HG02981 (cell line): ENCODE data around the gene CLCN6.
"Not testable (repeated sequence)": the region's sequence is repeated elsewhere in the genome, so short reads cannot be mapped to it uniquely, and the experiment has no call there.

Source experiments
- ATAC-seq: cut with Tn5 transposase; IDR thresholded peaks from one replicate; pipeline ENCODE4 v1.9.1; 2021; ENCODE audit warnings: mild to moderate bottlenecking, moderate library complexity; ENCODE audit not compliant: unreplicated experiment

Gene CLCN6

DNA sequence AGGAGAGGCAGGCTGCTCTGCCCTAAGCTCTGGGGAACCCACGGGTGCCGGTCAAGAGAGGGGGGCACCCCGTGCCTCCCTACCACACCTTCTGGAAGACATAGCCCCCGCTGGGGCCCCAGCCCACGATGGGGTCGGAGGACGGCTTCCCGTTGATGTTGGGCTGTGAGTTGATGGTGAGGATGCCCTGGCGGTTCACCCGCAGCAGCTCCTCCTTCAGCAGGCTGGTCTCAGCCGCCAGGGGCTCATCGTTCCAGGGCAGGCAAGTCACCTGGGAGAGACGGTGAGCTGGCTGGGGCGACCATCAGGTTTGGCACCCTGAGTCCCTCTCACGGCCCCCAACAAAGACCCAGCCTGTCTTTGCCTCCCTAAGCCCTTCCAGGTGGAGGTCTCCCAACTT lies 12.2 kb upstream of the CLCN6 start:
- no peak for ATAC-seq

DNA sequence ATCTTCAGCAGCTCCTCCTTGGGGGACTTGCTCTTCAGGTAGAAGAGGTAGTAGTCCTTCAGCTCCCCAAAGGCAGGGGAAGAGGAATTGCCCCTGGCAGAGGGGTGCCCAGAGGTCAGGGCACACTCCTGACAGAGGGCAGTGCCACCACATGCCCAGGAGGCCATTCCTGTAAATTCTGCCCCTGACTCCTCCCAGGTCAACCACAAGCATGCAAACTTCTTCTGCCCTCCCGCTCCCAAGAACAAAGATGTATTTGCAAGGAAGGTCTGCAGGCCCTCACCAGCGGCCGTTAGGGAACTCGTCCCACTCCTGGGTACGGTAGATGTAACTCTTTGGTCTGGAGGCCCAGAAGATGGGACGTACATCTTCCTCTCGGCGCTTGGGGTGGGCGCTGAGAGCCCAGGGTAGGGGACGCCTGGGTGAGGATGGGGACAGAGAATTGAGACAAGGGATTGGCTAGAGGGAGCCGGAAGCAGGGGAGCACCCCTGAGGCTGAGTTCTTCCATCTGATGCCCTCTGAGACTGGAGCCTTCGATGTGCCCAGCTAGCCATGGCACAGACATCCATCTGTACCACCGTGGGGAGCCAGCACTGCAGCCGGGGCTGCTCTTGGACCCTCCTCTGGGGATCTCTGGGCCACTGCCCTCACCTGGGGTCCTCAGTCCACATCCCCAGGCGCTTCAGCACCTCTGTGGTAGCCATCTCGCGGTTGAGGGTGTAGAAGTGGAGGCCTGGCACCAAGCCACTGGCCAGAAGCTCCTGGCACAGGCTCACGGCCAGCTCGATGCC lies 11.3 kb upstream of the CLCN6 start:
- no peak for ATAC-seq

DNA sequence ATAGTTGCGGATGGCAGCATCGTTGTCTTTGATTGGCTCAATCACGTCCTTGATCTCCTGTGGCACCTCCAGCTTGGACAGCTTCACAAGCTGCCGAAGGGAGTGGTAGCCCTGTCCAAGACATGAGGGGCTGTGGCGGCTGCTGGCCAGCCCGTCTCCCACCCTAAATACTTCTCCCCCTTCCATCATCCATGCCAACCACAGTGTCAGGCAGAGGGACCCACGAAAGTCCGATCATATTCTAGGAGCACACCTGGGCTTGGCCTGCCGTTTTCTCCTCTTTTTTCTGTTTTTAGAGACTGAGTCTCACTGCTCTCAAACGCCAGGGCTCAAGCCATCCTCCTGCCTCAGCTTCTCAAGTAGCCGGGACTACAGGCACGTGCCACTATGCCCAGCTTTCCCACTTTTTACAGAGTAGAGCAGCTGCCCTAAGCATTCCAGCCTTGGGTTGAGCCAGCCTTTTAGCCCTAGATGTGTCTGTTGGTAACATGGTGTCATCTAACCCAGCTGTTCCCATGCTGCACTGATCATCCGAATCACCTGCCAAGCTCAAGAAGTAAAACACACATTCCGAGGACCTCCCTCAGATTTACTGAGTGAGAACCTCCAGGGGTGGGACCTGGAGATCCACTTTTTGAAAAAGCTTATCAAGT lies 10.6 kb upstream of the CLCN6 start:
- ATAC-seq = no peak

DNA sequence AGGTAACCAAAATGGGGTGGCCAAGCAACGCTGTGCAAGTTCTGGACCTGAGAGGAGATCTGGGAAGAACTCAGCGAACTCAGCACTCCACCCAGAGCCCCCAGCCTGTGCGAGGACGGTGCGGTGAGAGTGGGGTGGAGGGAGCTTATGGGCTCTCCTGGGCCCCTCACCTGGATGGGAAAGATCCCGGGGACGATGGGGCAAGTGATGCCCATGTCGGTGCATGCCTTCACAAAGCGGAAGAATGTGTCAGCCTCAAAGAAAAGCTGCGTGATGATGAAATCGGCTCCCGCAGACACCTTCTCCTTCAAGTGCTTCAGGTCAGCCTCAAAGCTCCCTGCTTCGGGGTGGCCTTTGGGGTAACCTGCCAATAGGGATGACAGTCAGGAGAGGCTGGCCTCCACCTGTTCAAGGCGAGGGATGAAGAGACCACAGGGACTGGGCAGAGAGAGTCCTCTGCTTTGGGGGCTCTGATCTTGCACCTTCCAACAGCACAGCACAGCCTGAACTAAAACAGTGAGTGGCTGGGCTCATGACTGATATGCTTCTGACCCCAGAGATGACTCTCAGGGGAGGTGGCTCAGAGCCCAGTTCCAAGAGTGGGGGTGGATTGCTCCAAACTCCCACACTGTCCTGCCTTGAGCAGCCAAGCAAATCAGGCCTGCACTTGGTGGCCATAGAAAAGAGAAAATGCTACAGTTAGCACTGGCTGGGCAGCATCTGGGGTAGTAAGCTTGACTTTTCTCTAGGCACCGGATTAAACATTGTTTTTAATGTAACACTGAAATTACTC lies 9.8 kb upstream of the CLCN6 start:
- ATAC-seq = no peak

DNA sequence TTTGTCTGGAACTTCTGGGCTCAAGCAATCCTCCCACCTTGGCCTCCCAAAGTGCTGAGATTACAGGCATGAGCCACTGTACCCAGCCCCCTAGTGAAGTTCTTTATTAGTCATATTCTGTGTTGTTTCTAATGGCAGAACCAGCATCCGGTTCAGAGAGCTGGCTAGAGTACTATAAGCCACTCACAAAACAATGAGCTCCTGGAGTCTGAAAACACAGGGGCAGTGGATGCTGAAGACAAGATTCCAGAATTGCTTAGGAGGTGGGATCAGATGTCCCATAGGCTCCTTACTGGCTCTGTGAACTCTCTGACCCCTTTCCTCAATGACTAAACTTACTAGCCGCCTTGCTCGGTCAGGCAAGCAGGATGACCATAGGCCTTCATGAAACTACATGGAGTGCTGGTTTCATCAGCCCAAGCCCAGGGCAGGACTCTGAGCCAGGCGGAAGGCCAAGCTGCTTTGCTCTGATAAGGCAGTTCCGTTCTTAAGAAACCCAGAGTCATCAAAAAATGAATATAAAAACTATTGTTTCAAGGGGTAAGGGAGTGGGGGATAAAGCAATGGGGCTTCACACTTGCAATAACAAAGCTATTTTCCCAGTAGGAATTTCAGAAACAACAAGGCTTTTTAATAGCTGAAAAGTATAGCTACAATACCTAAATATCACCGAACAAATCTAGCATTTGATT lies 8.3 kb upstream of the CLCN6 start:
- ATAC-seq = no peak

- ATAC-seq = no peak
Measured at GRCh38 chr1:11799099-11799498, 6.9 kb upstream of the CLCN6 start.

DNA sequence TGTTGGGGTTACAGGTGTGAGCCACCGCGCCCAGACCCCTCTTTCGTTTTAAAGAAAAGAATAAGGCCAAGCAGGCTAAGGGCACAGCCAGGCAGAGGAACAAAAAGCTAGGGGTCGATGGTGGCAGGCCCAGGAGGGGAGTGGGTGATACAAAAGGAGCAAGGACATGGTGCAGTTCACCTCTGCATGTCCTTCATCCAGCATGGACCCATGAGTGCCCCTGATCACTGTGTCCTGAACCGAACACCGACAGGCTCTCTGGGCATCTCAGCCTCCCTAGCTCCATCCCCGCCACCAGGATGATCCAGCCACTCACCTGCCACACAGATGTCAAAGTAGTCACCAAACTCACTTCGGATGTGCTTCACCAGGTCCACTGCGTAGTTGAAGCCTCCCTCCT lies 6.1 kb upstream of the CLCN6 start:
- ATAC-seq = no peak

DNA sequence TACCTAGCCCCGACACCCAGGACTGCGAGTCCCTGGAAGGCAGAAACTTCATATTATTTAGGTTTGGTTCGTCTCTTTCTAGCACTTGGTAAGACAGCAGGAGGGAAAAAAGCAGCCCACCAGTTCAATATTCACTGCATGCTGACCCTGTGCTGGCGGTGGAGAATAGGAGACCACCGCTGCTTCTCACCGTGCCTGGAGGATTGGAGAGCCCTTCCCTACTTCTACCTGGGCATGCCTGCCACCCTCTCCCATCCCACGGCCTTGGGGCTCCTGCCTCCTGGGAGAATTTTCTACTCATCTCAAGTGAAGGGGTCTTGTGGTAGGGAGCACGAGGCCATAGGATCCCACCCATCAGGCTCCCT lies 5.6 kb upstream of the CLCN6 start:
- no peak for ATAC-seq

DNA sequence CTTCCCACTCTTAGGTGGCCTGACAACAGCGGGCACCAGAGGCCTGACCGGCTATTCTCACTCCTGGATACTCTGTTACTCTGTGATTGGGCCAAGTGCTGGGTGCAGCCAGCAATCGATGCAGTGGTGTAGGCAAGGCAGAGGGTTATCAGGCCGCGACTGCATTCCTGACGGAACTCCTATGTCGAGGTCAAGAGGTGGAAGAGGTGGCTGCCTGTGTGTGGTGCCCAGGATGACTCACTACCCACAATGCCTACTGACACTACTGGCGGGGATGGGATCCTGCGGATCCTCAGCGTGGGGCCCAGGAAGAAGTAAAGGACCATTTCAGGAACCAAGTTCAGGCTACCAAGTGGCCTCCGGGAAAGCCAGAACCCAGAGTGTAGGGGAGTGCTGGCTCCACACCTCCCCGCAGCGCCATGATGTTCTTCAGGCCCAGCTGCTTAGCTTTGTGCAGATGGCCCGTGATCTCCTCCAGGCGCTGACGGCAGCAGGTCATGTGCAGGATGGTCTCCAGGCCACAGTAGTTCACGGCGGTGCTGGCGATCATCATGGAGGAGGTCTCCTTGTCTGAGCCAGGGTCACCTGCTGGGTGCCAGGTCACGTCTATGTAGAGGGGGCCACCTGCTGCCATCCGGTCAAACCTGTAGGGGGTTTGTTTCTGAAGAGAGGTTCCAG lies 5.1 kb upstream of the CLCN6 start:
- ATAC-seq = no peak

DNA sequence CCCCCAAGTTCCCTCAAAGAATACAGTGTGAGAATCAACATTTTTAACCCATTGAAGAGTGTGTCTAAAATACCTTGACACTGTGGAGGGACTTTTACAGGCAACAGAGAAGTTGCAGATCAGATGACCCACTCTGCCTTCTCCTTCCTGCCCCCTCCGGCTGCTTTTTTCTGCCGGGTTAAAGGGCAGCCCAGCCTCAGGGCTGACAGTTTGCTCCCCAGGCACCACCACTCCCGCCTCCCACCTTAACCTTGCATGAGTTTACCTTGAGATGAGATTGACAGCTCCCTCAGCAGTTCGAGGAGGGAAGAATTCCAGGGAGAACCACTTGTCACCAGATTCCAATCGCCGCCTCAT lies 3.4 kb upstream of the CLCN6 start:
- no peak for ATAC-seq

DNA sequence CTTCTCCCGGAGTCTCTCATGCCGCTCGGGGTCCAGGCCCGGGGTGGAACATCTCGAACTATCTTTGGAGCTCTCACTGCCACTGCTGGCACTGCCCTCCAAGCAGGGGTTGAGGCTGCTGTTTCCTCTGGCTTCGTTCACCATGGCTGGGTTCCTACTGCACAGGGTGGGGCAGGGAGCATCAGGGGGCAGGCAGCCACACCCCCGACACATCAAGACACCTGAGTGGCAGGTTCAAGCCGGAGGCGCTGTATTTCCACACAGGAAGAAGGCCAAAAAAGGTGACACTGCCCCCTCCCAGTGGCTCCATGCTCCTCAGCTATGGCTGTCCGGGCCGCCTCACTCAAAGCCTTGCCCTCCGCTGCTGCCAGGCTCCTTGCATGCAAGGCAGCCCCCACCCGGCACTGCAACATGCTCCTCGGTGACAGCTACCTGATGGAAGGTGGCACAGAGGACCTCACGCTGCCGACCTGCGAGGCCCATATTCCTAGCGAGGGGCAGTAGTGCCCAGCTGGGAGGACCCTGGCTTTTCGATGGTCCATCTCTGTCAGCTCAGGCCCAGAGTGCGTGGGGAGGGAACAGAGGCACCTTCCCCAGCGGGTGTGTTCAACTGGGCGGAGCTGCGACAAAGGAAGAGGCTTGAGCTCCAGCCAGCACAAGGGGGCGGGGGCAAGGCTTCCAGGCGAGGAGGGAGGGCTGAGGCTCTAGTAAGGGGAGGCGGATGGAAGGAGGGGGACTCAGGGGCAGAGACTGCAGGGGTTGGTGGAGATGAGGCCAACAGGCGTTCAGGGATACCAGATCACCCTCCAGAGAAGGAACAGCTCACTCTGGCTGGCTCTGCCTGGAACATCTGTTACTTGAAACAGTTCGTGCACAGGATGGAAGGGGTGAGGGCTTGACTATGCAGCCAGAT lies 2.8 kb upstream of the CLCN6 start:
- ATAC-seq = no peak

- not testable (repeated sequence) for ATAC-seq
Measured at GRCh38 chr1:11803924-11804665, 1.9 kb upstream of the CLCN6 start.

DNA sequence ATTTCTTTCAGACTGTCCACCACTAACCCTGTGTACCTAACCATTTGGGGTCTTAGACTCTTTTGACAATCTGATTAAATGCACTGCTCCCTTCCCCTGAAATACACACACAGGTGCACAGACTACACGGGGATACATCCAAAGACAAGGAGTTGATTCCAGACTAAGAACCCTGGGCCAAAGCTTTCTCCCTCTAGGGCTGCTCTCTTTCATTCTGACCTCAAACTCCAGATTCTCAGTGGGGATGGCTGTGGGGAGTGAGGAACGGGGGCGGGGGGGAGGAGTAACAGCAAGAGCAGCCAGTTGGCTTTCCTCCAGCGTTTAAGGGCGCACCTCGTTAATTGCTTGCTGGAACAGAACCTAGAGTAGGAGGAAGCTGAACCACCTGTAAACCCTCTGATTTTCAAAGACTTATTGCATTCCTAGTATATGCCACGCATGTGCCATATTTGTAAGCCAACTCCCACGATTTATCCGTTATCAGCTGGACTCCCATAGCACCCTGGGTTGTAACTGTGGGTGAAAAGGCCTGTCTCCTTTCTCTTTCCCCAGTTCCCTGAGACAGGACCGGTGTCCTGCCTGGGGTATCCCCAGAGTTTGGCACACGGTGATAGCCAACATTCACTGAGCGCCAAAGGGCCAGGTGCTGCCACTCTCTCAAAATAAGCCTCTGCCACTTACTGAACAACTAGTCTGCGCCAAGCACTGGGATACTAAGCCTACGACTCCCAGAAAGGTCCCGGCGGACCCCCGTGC lies 1.1 kb upstream of the CLCN6 start:
- no peak for ATAC-seq

- ATAC-seq = peak; percentile 34
Measured at GRCh38 chr1:11806307-11806936, 431 bp downstream of the CLCN6 start.

- ATAC-seq = no peak
Measured at GRCh38 chr1:11807133-11807532, 1.1 kb downstream of the CLCN6 start.

DNA sequence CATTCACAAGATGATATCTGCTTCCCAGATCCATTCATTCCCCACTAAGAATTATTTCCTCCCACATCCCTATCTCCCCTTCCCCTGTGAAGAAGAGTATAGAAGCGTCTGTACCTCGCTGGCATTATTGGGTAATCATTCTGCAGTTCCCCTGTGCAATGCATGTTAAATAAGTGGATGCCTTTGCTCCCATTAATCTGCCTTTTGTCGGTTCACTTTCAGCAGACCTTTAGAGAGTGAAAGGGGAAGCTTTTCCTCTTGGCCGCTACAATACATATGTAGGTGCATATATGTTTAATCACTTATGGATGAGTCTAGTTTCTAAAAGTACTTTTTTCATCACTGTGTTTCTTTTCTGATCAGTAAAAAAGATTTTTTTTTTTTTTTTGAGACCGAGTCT lies 7.0 kb downstream of the CLCN6 start:
- no peak for ATAC-seq

DNA sequence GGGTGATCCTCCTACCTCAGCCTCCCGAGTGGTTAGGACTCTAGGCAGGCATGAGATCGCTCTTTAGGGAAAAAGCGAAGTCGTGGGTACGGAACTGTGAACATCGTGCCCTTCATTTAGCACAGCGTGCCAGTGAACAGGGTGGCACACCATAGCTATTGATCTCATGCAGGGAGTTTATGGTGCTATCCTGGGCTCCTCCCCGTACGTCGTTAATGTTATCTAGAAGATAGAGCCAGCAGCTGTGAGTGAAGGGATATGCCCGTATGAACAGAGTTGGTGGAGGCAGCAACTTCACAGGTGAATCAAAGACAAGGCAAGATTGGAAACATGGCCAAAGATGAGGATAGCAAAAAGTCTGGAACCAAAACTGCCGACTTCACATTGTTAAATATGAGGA lies 11.2 kb downstream of the CLCN6 start:
- ATAC-seq = no peak

- ATAC-seq = no peak
Measured at GRCh38 chr1:11822091-11822490, 16.1 kb downstream of the CLCN6 start.
